ENCODE results near the gene AHRR.
"Not testable (repeated sequence)": the region's sequence is repeated elsewhere in the genome, so short reads cannot be mapped to it uniquely, and the experiment has no call there.

Gene AHRR

DNA sequence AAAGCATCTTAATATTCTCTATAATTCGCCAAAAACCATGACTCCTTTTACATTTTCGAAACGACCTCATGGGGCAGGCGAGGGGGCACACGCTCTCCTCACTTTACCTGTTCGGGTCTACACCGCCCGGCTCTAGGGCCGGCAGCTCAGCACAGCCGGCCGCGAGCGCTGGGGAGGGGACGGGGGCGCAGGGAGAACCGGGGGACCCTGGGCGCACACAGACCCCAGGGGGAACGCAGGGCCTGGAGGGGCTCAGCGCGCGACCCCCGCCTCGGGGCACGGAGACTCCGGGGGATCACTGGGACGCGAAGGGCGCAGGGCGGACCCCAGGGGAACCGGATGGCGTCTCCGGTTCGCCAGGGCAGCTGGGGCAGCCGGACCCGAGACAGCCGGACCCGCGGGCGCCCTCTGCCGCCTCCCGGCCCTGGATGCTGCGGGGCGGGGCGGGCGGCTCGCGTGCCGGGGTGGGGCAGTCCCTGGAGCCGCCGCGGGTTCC, at the start of gene AHRR:
AHRR (plus strand) TSS at position 485 of the 496 bp plus-strand sequence. CDS start 22,189 bp downstream, outside the sequence.
- DNase-seq (ENCODE audit: low spot score): no peak

- not testable (repeated sequence) for DNase-seq (ENCODE audit: low spot score)
Observed at GRCh38 chr5:271828-272167, 49.7 kb upstream of the AHRR start.

- not testable (repeated sequence) for DNase-seq (ENCODE audit: low spot score)
Observed at GRCh38 chr5:273091-273490, 48.4 kb upstream of the AHRR start.

GRCh38 chr5:273491-273890, 48.0 kb upstream of the AHRR start:
- not testable (repeated sequence) for DNase-seq (ENCODE audit: low spot score)

GRCh38 chr5:274346-274745, 47.2 kb upstream of the AHRR start:
- DNase-seq (ENCODE audit: low spot score): not testable (repeated sequence)

DNA sequence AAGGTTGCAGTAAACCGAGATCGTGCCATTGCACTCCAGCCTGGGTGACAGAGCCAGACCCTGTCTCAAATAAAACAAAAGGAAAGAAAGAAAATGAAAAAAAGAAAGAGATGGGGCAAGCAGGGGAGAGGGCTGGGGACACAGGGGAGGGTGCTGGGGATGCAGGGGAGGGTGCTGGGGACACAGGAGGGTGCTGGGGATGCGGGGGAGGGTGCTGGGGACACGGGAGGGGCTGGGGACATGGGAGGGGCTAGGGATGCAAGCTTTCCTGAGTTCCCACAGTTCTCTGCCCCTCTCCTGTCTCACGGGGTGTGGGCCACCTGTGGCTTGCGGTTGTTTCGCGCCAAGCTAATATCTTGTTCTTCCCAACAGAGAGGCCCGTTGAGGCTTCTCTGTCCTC, 42.9 kb upstream of the AHRR start:
- no peak for DNase-seq (ENCODE audit: low spot score)

- DNase-seq (ENCODE audit: low spot score): not testable (repeated sequence)
Observed at GRCh38 chr5:279051-279665, 42.4 kb upstream of the AHRR start.

GRCh38 chr5:285991-286557, 35.4 kb upstream of the AHRR start:
- DNase-seq (ENCODE audit: low spot score): no peak

GRCh38 chr5:290200-290599, 31.3 kb upstream of the AHRR start:
- DNase-seq (ENCODE audit: low spot score): not testable (repeated sequence)

DNA sequence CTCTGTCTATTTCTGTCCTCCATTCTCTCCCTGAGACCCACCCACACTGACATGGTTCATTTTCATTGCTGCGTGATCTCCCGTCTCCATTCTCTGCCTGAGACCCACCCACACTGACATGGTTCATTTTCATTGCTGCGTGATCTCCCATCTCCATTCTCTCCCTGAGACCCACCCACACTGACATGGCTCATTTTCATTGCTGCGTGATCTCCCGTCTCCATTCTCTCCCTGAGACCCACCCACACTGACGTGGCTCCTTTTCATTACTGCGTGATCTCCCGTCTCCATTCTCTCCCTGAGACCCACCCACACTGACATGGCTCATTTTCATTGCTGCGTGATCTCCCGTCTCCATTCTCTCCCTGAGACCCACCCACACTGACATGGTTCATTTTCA, 30.2 kb upstream of the AHRR start:
- not testable (repeated sequence) for DNase-seq (ENCODE audit: low spot score)

DNA sequence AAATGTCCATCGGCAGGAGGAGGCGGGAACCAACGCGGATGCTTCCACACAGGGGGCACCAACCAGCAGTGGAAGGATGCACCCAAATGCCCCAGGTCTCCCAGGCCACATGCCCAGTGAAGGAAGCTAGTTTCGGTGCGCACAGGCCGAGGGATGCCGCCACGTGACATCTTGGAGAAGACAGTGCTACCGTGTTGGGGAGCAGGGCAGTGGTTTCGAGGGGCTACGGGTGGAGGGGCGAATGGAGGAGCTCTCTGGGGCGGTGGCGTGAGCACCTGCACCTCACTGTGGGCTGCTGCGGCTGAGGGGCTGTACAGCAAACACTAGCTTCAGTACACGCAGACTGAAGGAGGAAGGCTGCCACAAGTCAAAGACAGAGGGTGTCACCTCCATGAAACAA, 26.7 kb upstream of the AHRR start:
- not testable (repeated sequence) for DNase-seq (ENCODE audit: low spot score)

DNA sequence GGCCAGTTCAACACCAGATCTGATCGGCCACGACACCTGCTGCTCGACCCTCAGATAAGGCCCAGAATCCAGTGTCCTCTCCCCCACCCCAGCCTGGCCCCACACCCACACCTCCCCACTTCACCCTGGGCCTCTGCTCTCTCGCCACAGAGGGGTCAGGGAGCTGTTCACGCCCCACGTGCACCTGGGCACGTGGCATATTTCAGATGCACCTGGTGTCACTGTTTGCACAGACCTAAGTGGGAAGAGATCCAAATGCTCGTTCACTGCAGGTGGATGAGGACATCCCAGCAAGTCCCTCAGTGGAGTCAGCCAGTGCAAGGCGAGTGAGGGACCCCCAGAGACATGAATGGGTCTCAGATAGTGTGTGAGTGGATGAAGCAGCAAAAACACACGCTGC, 25.3 kb upstream of the AHRR start:
- DNase-seq (ENCODE audit: low spot score): not testable (repeated sequence)

- DNase-seq (ENCODE audit: low spot score): not testable (repeated sequence)
Observed at GRCh38 chr5:296954-297353, 24.6 kb upstream of the AHRR start.

DNA sequence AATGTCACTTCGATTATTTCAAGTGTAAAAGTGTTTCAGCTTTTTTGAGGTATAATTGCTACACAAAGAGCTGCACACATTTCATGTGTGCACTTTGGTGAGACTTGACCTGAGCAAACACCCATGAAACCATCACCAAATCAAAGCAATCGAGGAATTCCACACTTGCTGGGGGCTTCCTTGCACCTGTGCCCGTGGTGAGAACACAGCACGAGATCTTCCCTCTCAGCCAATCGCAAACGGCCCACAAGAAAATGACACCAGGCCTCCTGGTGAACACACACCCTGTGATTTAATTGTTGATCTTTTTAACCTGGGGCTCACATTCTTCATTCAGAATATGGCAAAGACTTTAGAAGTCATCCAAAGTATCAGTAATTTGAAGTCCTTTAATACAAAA, 24.1 kb upstream of the AHRR start:
- not testable (repeated sequence) for DNase-seq (ENCODE audit: low spot score)

DNA sequence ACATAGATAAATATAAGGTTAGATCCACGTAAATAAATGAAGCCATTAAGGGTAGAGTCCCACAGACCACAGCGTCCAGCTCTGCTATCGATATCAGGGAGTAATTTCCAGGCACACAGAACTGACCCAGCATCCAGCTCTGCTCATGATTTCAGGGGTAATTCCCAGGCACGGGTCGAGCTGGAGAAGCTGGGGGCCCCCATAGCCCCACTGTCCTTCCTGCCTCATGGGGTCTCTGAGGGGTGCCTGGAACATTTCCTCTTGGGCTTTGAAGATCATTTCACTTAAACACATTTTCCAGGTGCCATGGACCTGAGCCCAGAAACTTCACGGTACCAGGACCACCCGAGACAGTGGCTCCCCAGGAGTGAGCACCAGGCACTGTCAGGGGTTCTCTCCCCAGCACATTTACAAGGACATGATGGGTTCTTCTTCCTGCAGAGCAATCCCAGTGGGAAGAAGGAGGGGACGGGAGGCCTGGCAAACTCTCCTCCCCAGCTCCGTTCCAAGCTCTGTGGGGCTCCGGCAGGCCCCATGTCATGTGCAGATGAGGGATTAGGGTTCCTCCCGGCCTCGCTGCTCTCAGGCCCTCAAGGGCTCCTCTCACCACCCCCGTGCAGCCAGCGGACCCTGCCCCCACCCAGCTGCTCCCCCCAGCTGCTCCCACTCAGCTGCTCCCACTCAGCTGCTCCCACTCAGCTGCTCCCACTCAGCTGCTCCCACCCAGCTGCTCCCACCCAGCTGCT, 23.4 kb upstream of the AHRR start:
- DNase-seq (ENCODE audit: low spot score): not testable (repeated sequence)

GRCh38 chr5:298737-299125, 22.8 kb upstream of the AHRR start:
- no peak for DNase-seq (ENCODE audit: low spot score)

DNA sequence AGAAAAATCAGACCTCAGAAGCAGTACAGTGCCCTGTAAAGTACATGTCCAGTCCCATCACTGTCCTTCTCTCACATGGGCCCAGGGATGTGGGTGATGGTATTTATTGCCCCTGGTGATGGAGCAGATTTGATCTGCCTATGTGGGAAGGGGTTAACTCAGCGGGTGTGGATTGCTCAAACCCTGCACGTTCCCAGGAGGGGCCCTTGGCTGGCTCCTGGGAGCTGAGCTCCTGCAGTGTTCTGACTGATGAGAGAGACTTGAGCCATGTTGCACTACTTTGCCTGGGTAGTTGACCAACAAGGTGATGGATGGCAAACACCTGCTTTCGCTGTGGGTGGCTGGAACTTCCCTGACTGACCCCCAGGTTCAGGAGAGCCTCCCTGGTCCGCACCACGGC, 21.6 kb upstream of the AHRR start:
- DNase-seq (ENCODE audit: low spot score): not testable (repeated sequence)

DNA sequence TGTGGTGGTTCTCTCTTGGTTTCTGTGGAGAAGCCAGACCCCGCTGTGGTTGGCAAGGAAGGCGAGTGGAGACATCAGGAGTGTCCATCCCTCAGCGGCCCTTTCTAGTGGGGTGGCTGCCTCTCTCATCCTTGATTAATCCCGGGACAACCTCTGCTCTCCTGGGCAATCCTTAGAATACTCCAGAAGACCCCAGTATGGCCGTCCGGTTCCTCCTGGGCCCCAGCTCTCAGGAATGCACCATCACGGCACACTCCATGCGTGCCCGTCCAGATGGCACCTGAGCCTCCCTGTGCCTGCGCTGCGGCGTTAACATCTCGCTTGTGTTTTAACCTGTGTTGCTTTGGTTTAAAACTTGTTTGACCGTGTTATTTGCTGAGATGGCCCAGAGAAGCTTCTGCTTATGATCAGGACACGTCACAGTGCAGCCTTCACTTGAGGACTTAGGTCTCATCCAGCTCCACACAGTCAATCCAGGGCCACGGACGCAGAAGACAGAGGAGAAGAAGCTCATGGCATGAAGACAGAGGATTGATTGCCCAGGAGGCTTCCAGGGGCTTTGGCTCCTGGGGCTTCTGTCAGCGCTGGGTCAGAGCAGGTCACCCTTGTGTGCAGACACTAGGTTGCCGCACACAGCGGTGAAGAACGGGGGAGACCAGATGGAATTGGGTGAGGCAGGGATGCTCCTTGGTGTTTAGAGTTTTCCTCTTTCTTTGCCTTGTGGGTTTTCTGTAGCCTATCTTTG, 20.7 kb upstream of the AHRR start:
- not testable (repeated sequence) for DNase-seq (ENCODE audit: low spot score)

GRCh38 chr5:302416-302815, 19.1 kb upstream of the AHRR start:
- DNase-seq (ENCODE audit: low spot score): not testable (repeated sequence)

- DNase-seq (ENCODE audit: low spot score): no peak
Observed at GRCh38 chr5:302966-303365, 18.5 kb upstream of the AHRR start.

- not testable (repeated sequence) for DNase-seq (ENCODE audit: low spot score)
Observed at GRCh38 chr5:303741-304140, 17.8 kb upstream of the AHRR start.

- DNase-seq (ENCODE audit: low spot score): no peak
Observed at GRCh38 chr5:305050-305449, 16.5 kb upstream of the AHRR start.

All from putamen (tissue), 1 donor.